HG03097 (cell line): Measurements from ENCODE around the gene APRT.

Source experiments
- ATAC-seq: cut with Tn5 transposase; IDR thresholded peaks from one replicate; pipeline ENCODE4 v1.9.1; 2021; ENCODE audit not compliant: unreplicated experiment, low FRiP score

APRT gene

GRCh38 chr16:88842806-88843205, 31.1 kb upstream of the APRT start:
- no peak for ATAC-seq

- ATAC-seq = no peak
These were observed 30.6 kb upstream of the APRT start for GRCh38 chr16:88842308-88842756.

DNA sequence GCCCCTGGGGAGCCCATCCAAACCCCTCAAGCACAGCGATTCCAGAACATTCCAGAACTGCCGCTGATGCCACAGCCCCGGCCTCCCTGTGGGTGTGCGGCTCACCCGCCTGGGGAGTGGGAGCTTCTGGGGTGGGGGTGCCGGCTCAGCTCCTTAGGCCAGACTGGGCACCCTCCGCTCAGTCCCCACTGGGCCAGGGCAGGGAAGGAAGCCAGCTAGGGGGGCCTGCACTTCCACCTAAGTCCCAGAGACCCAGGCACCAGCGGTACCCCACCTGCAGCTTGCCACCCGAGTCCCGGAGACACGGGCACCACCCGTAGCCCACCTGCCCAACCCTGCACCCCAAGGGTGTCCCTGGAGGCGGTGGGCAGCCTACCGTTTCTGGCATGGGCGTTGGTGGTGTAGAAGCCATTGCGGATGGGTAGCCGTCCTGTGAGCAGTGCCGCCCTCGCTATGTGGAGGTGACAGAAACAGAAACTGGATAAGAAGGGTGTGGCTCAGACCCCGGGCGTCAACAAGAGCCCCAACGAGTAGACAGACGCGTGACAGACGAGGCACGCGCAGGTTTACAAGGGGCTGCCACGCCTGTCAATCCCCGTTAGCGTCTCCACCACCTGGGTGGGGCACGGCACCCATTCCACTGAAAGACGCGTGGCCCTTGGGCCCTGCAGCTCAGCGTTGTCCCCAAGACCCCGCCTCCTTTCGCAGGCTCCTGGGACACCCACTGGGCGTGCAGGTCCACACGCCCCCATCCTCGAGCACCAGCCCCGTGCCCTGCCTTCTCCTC, 30.0 kb upstream of the APRT start:
- no peak for ATAC-seq

DNA sequence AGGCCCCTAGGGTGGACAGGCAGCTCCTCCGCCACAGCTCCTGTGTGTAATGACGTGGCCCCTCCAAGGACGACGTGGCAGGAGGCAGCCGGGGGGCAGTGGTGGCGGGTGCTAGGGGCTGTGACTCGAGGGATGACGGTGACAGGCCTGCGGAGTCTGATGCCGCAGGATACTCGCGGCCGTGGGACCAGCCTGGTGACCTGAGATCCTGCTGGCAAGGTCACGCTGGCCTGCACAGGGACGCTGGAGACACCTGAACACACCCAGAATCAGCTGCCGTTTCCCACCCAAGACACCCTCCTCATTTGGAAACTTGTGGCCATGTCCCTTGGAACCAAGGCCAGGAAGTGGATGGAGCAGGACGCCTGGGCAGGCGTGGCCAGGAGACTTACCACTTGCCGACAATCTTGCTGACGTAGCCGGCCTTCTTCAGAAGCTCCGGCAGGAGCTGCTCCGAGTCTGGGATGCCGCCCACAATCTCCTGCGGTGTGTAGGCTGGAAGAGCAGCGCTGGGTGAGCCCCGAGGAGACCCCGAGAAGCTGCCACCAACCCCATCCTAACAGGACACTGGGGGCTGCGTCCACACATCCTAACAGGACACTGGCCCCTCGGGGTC, 29.0 kb upstream of the APRT start:
- no peak for ATAC-seq

DNA sequence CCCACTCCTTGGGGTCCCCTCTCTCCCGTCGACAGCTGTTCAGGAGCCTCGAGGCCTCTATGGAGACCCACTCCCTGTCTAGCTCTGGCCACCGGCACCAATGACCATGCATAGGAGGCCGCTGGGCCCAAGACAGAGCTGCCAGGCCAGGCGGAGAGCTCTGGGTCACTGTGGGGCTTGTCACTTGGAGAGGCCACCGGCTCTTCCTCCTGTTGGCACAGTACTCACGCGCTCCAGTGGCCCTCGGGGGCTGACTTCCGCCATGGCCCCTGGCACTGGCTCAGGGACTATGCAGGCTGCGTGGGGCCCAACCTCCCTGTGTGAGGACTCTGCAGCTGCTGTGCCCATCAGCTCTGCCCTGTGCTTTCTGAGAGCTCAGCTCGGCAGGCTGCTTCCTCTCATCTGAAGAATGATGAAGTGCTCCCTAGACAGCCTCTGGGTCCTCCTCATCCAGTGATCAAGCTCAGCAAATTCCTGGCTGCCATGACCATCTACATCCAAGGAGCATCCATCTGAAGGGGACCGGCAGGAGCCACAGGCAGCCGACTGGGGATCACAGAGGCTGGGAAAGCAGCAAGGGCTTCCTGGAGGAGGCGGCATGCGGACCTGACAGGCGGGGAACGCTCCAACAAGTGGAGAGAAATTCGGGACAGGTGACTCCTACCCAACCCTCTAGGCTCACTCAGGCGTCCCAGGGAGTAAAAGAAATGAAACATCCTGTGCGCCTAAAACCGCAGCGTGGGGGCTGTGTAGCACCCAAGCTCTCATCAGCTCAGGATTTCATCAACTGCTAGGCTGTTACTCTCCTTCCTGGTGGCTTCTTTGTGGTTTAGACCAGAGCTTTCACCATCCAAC, 28.2 kb upstream of the APRT start:
- ATAC-seq = no peak

GRCh38 chr16:88839026-88839529, 27.4 kb upstream of the APRT start:
- no peak for ATAC-seq

GRCh38 chr16:88838566-88838965, 26.8 kb upstream of the APRT start:
- no peak for ATAC-seq

GRCh38 chr16:88837806-88838205, 26.1 kb upstream of the APRT start:
- no peak for ATAC-seq

DNA sequence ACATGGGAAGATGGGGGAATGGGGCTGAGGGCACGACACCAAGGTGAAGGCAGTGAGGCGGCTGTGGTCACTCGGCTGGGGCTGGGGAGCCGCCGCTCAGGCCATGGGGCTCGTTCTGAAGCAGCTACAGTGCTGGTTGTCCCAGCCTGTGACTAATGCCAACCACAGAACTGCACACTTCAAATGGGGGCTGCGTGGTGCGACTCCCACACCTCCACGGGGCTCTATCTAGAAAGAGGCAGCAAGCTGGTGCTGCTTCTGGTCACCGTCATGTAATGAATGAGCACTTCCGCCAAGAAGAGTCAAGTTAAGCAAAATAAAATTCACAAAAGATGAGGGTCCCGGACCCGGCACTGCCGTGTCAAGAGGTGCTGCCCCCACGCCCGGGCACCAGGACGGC, 25.1 kb upstream of the APRT start:
- ATAC-seq = no peak

DNA sequence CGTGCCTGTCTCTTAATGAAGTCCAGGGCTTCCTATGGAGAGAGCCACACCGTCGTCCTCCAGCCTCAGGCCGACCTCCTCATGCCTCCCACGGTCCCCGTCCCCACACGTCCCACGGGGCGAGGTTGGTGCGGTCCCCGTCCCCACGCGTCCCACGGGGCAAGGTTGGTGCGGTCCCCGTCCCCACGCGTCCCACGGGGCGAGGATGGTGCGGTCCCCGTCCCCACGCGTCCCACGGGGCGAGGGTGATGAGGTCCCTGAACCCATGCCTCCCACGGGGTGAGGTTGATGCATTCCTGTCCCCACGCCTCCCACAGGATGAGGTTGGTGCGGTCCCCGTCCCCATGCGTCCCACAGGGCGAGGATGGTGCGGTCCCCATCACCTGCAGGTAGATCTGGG, 24.1 kb upstream of the APRT start:
- ATAC-seq = no peak

DNA sequence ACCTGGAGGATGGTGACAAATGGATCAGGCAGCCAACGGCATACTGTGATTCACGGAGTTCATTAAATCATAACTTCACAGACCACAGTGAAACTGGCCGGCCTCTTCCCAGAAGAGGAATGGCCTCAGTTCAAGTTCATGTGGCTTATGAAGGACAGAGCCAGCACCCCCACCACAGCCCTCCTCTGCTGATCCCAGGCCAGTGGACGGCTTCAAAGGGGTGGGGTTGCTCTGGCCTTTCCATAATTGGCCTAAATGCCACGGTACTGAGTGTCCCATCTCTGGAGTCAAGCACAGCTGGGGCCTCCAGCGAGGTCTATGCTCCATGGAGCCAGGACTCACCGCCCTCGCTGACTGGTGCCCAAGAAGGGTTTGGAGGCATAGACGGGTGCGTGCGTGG, 23.7 kb upstream of the APRT start:
- ATAC-seq = no peak

DNA sequence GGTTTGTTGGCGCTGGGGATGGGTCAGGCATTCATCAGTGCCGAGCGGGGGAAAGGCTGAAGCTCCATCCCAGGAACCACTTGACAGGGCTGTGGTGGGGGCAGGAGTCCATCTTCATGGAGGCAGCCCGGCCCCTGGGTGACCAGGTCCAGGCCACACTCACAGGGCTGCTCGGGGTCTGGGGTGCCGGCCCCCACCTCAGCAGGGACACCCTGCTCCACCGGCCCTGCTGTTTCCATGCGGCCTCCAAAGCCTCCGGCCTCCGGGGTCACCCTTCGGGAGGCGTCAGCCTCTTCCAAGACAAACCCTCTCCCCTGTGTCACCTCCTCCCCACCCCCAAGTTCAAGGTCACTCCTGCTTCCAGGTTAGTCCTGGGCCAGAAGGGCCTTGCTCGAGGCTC, 22.9 kb upstream of the APRT start:
- no peak for ATAC-seq

GRCh38 chr16:88833086-88833485, 21.4 kb upstream of the APRT start:
- ATAC-seq = no peak

DNA sequence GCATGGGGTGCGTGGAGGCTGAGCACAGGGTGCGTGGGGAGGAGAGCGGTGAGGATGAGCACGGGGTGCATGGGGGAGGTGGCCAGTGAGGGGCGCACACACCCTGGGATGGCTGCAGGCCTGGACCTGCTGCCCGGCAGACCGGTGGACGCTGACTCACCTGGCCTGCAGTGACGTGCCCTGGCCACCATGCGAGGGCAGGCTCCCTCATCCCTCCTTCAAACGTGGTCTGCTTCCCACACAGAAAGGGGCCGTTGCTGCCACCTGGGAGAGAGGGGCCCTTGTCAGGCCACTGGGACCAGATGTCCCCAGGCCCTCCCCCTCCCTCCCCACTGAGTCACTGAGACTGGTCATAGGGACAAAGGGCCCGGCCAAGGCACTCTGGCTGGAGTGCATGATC, 20.1 kb upstream of the APRT start:
- ATAC-seq = no peak

GRCh38 chr16:88830783-88831182, 19.1 kb upstream of the APRT start:
- no peak for ATAC-seq

- no peak for ATAC-seq
These were observed 18.5 kb upstream of the APRT start for GRCh38 chr16:88830258-88830657.

DNA sequence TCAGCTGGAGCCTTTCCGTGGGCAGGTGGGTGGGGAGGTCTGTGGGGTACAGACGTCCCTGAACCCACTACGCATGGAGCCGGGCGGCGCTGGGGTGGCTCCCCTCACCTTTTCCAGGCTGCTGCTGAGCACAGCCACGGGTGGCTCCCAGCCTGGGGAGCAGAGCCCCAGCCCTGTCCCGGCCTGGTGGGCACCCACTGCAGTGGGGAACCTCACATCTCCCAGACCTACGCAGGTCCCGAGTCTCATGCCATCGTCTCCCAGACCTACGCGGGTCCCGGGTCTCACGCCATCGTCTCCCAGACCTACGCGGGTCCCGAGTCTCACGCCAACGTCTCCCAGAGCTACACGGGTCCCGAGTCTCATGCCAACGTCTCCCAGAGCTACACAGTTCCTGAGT, 17.0 kb upstream of the APRT start:
- no peak for ATAC-seq

DNA sequence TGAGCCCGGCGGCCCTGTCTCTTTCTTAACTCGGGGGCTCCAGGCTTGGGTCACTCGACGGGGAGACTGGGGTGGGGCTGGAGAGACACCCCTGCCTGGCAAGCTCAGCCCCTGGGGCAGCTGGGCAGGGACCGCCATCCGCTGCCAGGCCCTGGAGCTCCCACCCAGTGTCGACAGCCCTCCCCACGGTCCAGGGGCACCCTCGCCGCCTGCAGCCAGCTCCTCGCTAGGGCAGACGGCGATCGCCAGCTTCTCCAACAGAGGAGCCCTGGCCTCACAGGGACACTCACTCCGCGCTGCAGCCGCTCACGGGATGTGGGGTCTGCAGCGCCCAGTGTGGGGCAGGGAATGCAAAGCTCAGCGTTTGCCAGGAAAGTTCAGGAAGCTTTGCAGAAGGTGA, 16.0 kb upstream of the APRT start:
- no peak for ATAC-seq

GRCh38 chr16:88826070-88826840, 14.5 kb upstream of the APRT start:
- no peak for ATAC-seq

DNA sequence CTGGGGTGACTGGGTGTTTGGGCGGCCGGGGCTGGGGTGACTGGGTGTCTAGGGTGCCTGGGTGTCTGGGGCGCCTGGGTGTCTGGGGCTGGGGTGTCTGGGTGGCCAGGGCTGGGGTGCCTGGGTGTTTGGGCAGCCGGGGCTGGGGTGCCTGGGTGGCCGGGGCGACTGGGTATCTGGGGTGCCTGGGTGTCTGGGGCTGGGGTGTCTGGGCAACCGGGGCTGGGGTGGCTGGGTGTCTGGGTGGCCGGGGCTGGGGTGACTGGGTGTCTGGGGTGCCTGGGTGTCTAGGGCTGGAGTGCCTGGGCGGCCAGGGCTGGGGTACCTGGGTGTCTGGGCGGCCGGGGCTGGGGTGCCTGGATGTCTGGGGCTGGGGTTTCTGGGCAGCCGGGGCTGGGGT, 13.4 kb upstream of the APRT start:
- no peak for ATAC-seq
